Stimulated activated CD4-positive, alpha-beta T cell treated with anti-CD3 and anti-CD28 coated beads, Interleukin-12 subunit alpha, Interleukin-12 subunit beta, amount 100 ng/mL, for 4 hours (primary cell): ENCODE measurements around the gene POC1B.

Experiments
- DNase-seq: peaks from one replicate; pipeline ENCODE4 v3.0.0-alpha.2; 2020

Gene POC1B

GRCh38 chr12:89538897-89539296, 13.1 kb upstream of the POC1B start:
- DNase-seq: no peak

- no peak for DNase-seq
These were observed 11.5 kb upstream of the POC1B start for GRCh38 chr12:89537389-89537788.

GRCh38 chr12:89529738-89530137, 3.9 kb upstream of the POC1B start:
- DNase-seq: no peak

- no peak for DNase-seq
These were observed 2.6 kb upstream of the POC1B start for GRCh38 chr12:89528434-89528833.

- peak; percentile 38 for DNase-seq
These were observed 483 bp downstream of the POC1B start for GRCh38 chr12:89525305-89525823.

GRCh38 chr12:89524541-89525304, 1.1 kb downstream of the POC1B start, which contains the start of gene GALNT4:
Gene GALNT4 (minus strand): TSS chr12:89524796. CDS start chr12:89524549, 247 bp downstream.
- peak; percentile 61 for DNase-seq

GRCh38 chr12:89523843-89524540, 1.9 kb downstream of the POC1B start:
- no peak for DNase-seq

- no peak for DNase-seq
These were observed 2.5 kb downstream of the POC1B start for GRCh38 chr12:89523393-89523792.

GRCh38 chr12:89521364-89522223, 4.3 kb downstream of the POC1B start:
- no peak for DNase-seq

- no peak for DNase-seq
These were observed 8.1 kb downstream of the POC1B start for GRCh38 chr12:89517720-89518119.

GRCh38 chr12:89516633-89517032, 9.2 kb downstream of the POC1B start:
- no peak for DNase-seq

- DNase-seq: no peak
These were observed 11.1 kb downstream of the POC1B start for GRCh38 chr12:89514751-89515150.

GRCh38 chr12:89513544-89513943, 12.3 kb downstream of the POC1B start:
- DNase-seq: no peak

GRCh38 chr12:89507015-89507824, 18.6 kb downstream of the POC1B start:
- DNase-seq: no peak

GRCh38 chr12:89506050-89506449, 19.8 kb downstream of the POC1B start:
- DNase-seq: no peak

GRCh38 chr12:89504560-89505346, 21.1 kb downstream of the POC1B start:
- no peak for DNase-seq

GRCh38 chr12:89501793-89502192, 24.1 kb downstream of the POC1B start:
- DNase-seq: no peak

- no peak for DNase-seq
These were observed 26.0 kb downstream of the POC1B start for GRCh38 chr12:89499857-89500256.

- DNase-seq: no peak
These were observed 28.4 kb downstream of the POC1B start for GRCh38 chr12:89497467-89497866.

- no peak for DNase-seq
These were observed 28.8 kb downstream of the POC1B start for GRCh38 chr12:89497005-89497404.
